ENCODE results near the gene ZBTB39.

The ZBTB39 gene

DNA sequence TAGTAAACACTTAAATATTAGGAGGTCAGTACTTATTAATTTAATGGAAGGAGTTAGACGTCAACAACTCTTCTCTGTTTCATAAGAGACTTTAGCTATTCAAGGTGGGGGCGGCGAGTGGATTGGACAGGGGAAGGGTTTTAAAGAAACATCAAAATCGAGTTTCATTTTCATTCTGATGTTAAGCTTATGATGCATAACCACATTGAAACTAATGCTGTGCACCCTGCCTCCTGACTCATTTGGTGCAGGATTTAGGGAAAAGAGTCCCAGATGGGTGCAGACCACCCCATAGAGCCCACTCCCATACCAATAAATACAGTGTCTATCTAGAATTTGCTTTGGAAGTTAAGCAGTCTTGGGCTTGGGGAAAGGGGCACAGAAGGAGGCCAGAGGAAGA lies 7.4 kb downstream of the ZBTB39 start:
- TF ChIP-seq EZH2phosphoT487 (conservative IDR thresholded peaks at IDR 0.05; ENCODE audit: low read length) = no peak
- TF ChIP-seq, protein P1, sequence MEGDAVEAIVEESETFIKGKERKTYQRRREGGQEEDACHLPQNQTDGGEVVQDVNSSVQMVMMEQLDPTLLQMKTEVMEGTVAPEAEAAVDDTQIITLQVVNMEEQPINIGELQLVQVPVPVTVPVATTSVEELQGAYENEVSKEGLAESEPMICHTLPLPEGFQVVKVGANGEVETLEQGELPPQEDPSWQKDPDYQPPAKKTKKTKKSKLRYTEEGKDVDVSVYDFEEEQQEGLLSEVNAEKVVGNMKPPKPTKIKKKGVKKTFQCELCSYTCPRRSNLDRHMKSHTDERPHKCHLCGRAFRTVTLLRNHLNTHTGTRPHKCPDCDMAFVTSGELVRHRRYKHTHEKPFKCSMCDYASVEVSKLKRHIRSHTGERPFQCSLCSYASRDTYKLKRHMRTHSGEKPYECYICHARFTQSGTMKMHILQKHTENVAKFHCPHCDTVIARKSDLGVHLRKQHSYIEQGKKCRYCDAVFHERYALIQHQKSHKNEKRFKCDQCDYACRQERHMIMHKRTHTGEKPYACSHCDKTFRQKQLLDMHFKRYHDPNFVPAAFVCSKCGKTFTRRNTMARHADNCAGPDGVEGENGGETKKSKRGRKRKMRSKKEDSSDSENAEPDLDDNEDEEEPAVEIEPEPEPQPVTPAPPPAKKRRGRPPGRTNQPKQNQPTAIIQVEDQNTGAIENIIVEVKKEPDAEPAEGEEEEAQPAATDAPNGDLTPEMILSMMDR (IDR thresholded peaks at IDR 0.05; ENCODE audit: insufficient read depth, low read length, poor library complexity, severe bottlenecking) = no peak
- Histone ChIP-seq H3K27me3 (ENCODE audit: low read length) (no peaks in the 10 kb centered on the region), H3K9ac (ENCODE audit: low read length) (no peak overlapping the region), H3K27ac (ENCODE audit: low read depth, low read length) (no peak overlapping the region), H3K9me2 (replicated peaks; ENCODE audit: insufficient read depth, low read length) (no peaks in the 10 kb centered on the region), H3K36me3 (ENCODE audit: low read length) (no peaks in the 10 kb centered on the region), H3F3A (ENCODE audit: insufficient read depth) (no peaks in the 10 kb centered on the region), H3K79me2 (ENCODE audit: insufficient read depth, low read length) (no peaks in the 10 kb centered on the region), H3K4me2 (ENCODE audit: low read depth, low read length, poor library complexity, severe bottlenecking) (no peak overlapping the region), H3K9me3 (ENCODE audit: insufficient read depth, low read length) (no peaks in the 10 kb centered on the region), H2AFZ (ENCODE audit: low read depth, low read length, severe bottlenecking) (no peak overlapping the region), H3K4me3 (ENCODE audit: insufficient read depth, low read length, poor library complexity, severe bottlenecking) (no peak overlapping the region), H4K20me1 (ENCODE audit: low read depth, low read length) (no peaks in the 10 kb centered on the region)

DNA sequence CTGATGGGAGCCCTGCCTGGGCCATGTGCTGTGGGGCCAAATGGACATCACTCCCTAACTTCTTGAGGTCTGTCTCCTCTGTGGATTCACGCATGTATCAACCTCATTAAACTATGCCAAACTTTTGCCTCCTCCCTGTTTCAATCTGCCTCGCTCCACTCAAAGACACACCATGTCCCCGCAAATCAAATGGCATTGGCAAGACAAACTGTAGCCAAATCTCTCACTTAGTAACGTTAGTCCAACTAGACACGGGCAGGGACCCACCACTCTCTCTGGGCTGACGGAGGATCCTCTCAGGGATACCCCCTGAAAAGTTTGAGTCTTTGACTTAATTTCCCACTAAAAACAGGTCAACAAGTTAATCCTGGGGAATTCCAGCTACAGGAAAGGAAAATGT lies 8.0 kb downstream of the ZBTB39 start:
- Histone ChIP-seq H3K27ac (ENCODE audit: low read depth, low read length) (no peak overlapping the region), H4K20me1 (ENCODE audit: low read depth, low read length) (no peaks in the 10 kb centered on the region), H3K9me2 (replicated peaks; ENCODE audit: insufficient read depth, low read length) (no peaks in the 10 kb centered on the region), H3K27me3 (ENCODE audit: low read length) (no peaks in the 10 kb centered on the region), H3K4me3 (ENCODE audit: insufficient read depth, low read length, poor library complexity, severe bottlenecking) (no peak overlapping the region), H3K4me2 (ENCODE audit: low read depth, low read length, poor library complexity, severe bottlenecking) (no peak overlapping the region), H3K79me2 (ENCODE audit: insufficient read depth, low read length) (no peaks in the 10 kb centered on the region), H3K9me3 (ENCODE audit: insufficient read depth, low read length) (no peaks in the 10 kb centered on the region), H3K9ac (ENCODE audit: low read length) (no peak overlapping the region), H3K36me3 (ENCODE audit: low read length) (no peaks in the 10 kb centered on the region), H2AFZ (ENCODE audit: low read depth, low read length, severe bottlenecking) (no peak overlapping the region), H3F3A (ENCODE audit: insufficient read depth) (no peaks in the 10 kb centered on the region)
- no peak for TF ChIP-seq EZH2phosphoT487 (conservative IDR thresholded peaks at IDR 0.05; ENCODE audit: low read length)
- TF ChIP-seq, protein P1 (IDR thresholded peaks at IDR 0.05; ENCODE audit: insufficient read depth, low read length, poor library complexity, severe bottlenecking) = no peak

DNA sequence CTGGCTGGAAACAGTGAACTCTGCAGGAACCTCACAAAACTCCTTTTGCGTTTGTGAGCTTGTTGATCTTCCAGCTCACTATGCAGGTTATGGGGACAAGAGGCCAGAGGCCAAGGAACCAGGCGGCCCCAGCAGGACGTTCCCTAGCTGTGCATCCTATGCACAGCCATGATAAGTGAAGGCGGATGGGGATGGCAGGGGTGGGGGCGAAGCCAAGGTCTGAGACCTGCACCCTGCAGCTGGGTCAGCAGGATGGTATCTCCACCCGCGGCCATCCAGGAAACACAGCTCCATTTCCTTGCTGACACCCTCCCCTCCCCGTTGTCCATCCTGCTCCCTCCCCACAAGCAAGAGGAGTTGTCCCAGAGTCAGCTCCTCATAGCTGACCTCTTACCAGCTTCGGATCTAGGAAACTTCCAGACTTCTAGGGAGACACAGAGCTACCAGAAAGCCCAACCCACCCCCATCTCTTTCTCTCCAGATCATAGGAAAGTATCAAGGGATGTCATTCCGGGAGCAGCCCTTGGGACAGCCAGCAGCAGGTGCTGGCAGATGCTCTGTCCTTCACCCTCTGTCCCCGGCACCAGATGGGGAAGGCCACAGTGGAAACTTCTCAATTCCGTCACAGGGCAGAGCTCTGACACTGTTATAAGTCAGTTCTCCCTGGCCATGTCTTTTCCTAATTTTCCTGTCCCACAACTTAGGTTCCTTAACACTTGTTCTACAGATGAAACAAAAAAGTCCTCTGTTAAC lies 9.4 kb downstream of the ZBTB39 start:
- Histone ChIP-seq H3K9me2 (replicated peaks; ENCODE audit: insufficient read depth, low read length) (no peaks in the 10 kb centered on the region), H3F3A (ENCODE audit: insufficient read depth) (no peaks in the 10 kb centered on the region), H3K4me2 (ENCODE audit: low read depth, low read length, poor library complexity, severe bottlenecking) (no peak overlapping the region), H2AFZ (ENCODE audit: low read depth, low read length, severe bottlenecking) (no peak overlapping the region), H3K9ac (ENCODE audit: low read length) (no peak overlapping the region), H3K27ac (ENCODE audit: low read depth, low read length) (no peak overlapping the region), H4K20me1 (ENCODE audit: low read depth, low read length) (no peaks in the 10 kb centered on the region), H3K9me3 (ENCODE audit: insufficient read depth, low read length) (no peaks in the 10 kb centered on the region), H3K36me3 (ENCODE audit: low read length) (no peaks in the 10 kb centered on the region), H3K27me3 (ENCODE audit: low read length) (no peaks in the 10 kb centered on the region), H3K4me3 (ENCODE audit: insufficient read depth, low read length, poor library complexity, severe bottlenecking) (no peak overlapping the region), H3K79me2 (ENCODE audit: insufficient read depth, low read length) (no peaks in the 10 kb centered on the region)
- TF ChIP-seq, protein P1 (IDR thresholded peaks at IDR 0.05; ENCODE audit: insufficient read depth, low read length, poor library complexity, severe bottlenecking) = no peak
- TF ChIP-seq EZH2phosphoT487 (conservative IDR thresholded peaks at IDR 0.05; ENCODE audit: low read length) = no peak
